KMS-11 (cell line): ENCODE data around the gene PLIN3.
A peak's percentile ranks its signal among the peaks of the same experiment; 100 is the strongest.

Experiments
- H2AFZ ChIP-seq: fragments of 200-600 bp; sonication (generic); 2 replicates; pipeline ENCODE4 v1.6.1; 2016; ENCODE audit warnings: antibody characterized with exemption, mixed run types, low read depth
- H3K27ac ChIP-seq: fragments of 200-600 bp; sonication (generic); 2 replicates; pipeline ENCODE4 v1.6.1; 2016; ENCODE audit warnings: mild to moderate bottlenecking, mixed run types
- H3K27me3 ChIP-seq: fragments of 200-600 bp; sonication (generic); 2 replicates; pipeline ENCODE4 v1.6.1; 2017; ENCODE audit warnings: mild to moderate bottlenecking, low read depth, mixed run types, moderate library complexity; ENCODE audit not compliant: insufficient read depth
- H3K36me3 ChIP-seq: fragments of 200-600 bp; sonication (generic); 2 replicates; pipeline ENCODE4 v1.6.1; 2017; ENCODE audit warnings: mild to moderate bottlenecking, mixed run types; ENCODE audit not compliant: insufficient read depth
- H3K4me1 ChIP-seq: fragments of 200-600 bp; sonication (generic); 2 replicates; pipeline ENCODE4 v1.6.1; 2016; ENCODE audit warnings: mild to moderate bottlenecking, low read depth, mixed run types; ENCODE audit not compliant: poor library complexity, severe bottlenecking
- H3K4me2 ChIP-seq: fragments of 200-600 bp; sonication (generic); 2 replicates; pipeline ENCODE4 v1.7.0; 2016; ENCODE audit warnings: mild to moderate bottlenecking, mixed run types
- H3K4me3 ChIP-seq: fragments of 200-600 bp; sonication (generic); IDR thresholded peaks from 2 replicates; pipeline ENCODE4 v1.6.1; 2017; ENCODE audit warnings: low read depth, low read length, mixed read lengths; ENCODE audit not compliant: insufficient read depth
- H3K79me2 ChIP-seq: fragments of 200-600 bp; sonication (generic); 2 replicates; pipeline ENCODE4 v1.6.1; 2016; ENCODE audit warnings: low read depth, mixed run types; ENCODE audit not compliant: insufficient read depth
- H3K9ac ChIP-seq: fragments of 200-600 bp; sonication (generic); 2 replicates; pipeline ENCODE4 v1.6.1; 2016; ENCODE audit warnings: mild to moderate bottlenecking, mixed run types
- H4K20me1 ChIP-seq: fragments of 200-600 bp; sonication (generic); 2 replicates; pipeline ENCODE4 v1.6.1; 2016; ENCODE audit warnings: mild to moderate bottlenecking, mixed run types; ENCODE audit not compliant: insufficient read depth
- TF ChIP-seq, protein P1 (sequence below): fragments of 200-600 bp; sonication (generic); conservative IDR thresholded peaks from 2 replicates; pipeline ENCODE4 v1.6.1; 2017; ENCODE audit warnings: low read depth, mild to moderate bottlenecking, antibody characterized with exemption, low read length, moderate library complexity, mixed read lengths

The PLIN3 gene

GRCh38 chr19:4867534-4868285 lies at the start of gene PLIN3:
TSS of gene PLIN3 (minus strand) at chr19:4867667. CDS start at chr19:4861394, 6,273 bp downstream.
- no peaks in the 10 kb centered on the region; the same call in 1 of the 2 replicates for H3K27me3 ChIP-seq
- no peaks in the 10 kb centered on the region for H3K79me2 ChIP-seq
- H3K36me3 ChIP-seq: no peaks in the 10 kb centered on the region
- TF ChIP-seq, protein P1, sequence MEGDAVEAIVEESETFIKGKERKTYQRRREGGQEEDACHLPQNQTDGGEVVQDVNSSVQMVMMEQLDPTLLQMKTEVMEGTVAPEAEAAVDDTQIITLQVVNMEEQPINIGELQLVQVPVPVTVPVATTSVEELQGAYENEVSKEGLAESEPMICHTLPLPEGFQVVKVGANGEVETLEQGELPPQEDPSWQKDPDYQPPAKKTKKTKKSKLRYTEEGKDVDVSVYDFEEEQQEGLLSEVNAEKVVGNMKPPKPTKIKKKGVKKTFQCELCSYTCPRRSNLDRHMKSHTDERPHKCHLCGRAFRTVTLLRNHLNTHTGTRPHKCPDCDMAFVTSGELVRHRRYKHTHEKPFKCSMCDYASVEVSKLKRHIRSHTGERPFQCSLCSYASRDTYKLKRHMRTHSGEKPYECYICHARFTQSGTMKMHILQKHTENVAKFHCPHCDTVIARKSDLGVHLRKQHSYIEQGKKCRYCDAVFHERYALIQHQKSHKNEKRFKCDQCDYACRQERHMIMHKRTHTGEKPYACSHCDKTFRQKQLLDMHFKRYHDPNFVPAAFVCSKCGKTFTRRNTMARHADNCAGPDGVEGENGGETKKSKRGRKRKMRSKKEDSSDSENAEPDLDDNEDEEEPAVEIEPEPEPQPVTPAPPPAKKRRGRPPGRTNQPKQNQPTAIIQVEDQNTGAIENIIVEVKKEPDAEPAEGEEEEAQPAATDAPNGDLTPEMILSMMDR: no peak
- peak within 1 kb of the TSS; percentile 61; the same call in 1 of the 2 replicates for H3K9ac ChIP-seq
- H3K27ac ChIP-seq: no peak within 1 kb of the TSS
- H4K20me1 ChIP-seq: no peaks in the 10 kb centered on the region
- H2AFZ ChIP-seq: peak within 1 kb of the TSS; percentile 82
- H3K4me3 ChIP-seq: no peak within 1 kb of the TSS
- no peaks in the 10 kb centered on the region for H3K4me1 ChIP-seq
- H3K4me2 ChIP-seq: peak within 1 kb of the TSS; percentile 56

DNA sequence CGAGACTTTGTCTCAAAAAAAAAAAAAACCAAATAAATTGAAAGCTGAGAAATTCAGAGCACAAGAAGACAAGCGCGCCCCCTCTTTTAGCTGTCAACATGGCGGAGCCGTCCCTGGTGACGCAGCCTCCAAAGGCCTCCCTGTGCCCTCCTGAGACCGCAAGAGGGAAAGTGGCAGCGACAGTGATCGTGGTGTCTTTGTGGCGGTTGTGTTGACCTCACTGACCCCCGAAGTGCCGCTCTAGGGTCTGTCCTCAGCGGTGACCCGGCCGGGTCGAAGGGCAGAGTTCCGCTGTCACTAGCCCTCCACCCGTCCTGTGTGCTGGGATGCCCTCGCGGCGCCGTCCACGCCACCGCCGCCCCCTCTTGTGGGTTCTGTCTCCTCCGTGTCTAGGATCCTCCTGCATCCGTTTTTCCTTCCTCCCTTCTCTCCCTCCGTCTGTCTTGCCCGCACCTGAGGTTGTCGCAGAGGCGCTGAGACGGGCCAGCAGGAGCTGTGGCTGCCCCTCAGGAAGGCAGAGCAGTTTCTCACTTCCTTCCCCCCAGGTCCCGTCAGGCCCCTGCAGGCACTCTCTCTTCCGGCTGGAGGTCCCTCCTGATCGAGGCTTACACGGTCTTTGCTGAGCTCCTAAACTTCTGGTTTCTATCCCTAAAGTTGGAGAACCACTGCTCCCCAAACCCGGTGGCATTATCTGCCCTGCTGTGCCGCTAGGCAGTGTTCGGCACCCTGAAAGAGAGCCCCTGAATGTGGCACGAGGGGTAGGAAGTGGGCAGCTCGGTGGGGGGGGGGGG lies 49.0 kb upstream of the PLIN3 start:
- Histone ChIP-seq H4K20me1 (0 out of 2 replicates have a peak, but pooled peaks cover 2% of the 10 kb centered on the region), H3K4me1 (no peaks in the 10 kb centered on the region), H3K27ac (no peak overlapping the region), H3K79me2 (peaks cover 76% of the 10 kb centered on the region; the same call in 1 of the 2 replicates), H3K27me3 (no peaks in the 10 kb centered on the region), H3K9ac (no peak overlapping the region), H3K36me3 (no peaks in the 10 kb centered on the region; the same call in 1 of the 2 replicates), H2AFZ (no peak overlapping the region), H3K4me2 (no peak overlapping the region), H3K4me3 (no peak overlapping the region)
- TF ChIP-seq, protein P1: no peak

DNA sequence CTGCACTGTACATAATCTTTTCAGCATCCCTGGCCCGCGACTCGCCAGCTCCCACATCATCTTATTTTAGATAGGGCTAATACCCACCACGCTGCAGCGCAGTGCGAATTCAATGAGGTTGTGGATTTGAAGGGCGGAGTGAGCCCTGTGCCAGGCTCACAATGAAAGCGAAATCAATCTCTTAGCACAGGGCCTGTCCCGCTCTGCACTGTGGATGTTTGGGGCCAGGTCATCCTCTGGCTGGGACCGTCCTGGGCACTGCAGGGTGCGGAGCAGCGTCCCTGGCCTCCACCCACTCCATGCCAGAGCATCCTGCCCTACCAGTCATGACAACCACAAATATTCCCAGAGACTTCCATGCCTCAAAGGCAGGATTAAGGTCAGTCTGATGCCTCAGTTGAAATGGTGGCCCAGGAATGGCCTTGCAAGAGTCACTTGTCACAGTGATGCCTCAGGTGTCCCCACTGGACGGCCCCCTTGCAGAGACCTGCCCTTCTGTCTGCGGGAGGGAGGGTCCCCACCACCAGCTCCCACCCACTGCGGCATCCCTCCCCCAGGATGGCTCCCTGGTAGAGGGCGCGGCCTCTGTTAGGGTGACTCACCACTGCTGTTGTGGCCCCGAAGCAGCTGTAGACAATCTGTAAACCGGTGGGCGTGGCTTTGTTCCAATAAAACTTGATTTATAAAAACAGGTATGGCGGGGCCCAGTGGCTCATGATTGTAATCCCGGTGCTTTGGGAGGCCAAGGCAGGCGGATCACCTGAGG lies 47.5 kb upstream of the PLIN3 start:
- H4K20me1 ChIP-seq: 0 out of 2 replicates have a peak, but pooled peaks cover 2% of the 10 kb centered on the region
- H3K27ac ChIP-seq: no peak overlapping the region
- H3K4me1 ChIP-seq: peaks cover 5% of the 10 kb centered on the region
- no peak overlapping the region for H2AFZ ChIP-seq
- no peaks in the 10 kb centered on the region; the same call in 1 of the 2 replicates for H3K36me3 ChIP-seq
- H3K9ac ChIP-seq: no peak overlapping the region
- H3K79me2 ChIP-seq: peaks cover 74% of the 10 kb centered on the region
- H3K4me3 ChIP-seq: no peak overlapping the region
- H3K27me3 ChIP-seq: no peaks in the 10 kb centered on the region
- TF ChIP-seq, protein P1: no peak
- no peak overlapping the region for H3K4me2 ChIP-seq

DNA sequence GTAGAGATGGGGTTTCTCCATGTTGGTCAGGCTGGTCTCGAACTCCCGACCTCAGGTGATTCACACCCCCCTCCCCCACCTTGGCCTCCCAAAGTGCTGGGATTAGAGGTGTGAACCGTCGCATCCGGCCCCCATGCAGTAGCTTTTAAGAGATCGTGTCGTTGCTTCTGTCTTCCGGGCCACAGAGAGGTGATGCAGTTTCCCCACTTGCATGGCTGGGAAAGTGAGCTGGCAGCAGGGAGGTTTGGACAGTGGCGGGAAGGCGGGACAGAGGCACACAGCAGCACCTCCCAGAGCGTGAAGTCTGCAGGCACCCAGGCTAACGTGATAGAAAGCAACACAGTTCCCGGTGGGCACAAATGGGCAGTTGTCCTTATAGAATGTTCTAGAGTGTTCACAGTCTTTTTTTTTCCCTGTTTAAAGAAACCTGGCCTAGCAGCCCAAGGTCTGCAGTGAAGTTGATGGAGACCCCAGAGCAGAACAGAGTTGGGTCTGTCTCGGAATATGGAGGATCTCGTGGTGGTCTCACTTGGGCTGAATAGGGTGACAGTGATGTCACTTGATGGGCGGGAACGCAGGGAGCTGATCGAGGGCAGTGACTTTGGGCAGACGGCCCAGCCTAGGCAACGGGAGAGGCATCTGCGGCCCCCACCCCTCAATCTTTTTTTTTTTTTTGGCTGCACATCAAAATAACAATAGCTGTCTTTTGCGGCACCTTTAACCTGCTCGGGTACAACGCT lies 46.7 kb upstream of the PLIN3 start:
- H3K4me3 ChIP-seq: no peak overlapping the region
- H3K4me2 ChIP-seq: no peak overlapping the region
- H4K20me1 ChIP-seq: 0 out of 2 replicates have a peak, but pooled peaks cover 2% of the 10 kb centered on the region
- H3K79me2 ChIP-seq: peaks cover 69% of the 10 kb centered on the region
- H3K4me1 ChIP-seq: peaks cover 5% of the 10 kb centered on the region
- no peak overlapping the region for H3K27ac ChIP-seq
- no peak overlapping the region for H3K9ac ChIP-seq
- H3K36me3 ChIP-seq: no peaks in the 10 kb centered on the region; the same call in 1 of the 2 replicates
- TF ChIP-seq, protein P1: no peak
- H2AFZ ChIP-seq: no peak overlapping the region
- no peaks in the 10 kb centered on the region for H3K27me3 ChIP-seq
